GM23338 (cell line): ENCODE data around the gene COLEC12. TPM values are rescaled to one million over a fixed set of nuclear protein-coding genes. Genes with fewer than 3 reads are reported as not detected.

Experiments used
- ATAC-seq: fragments of 200-7000 bp; cut with Tn5 transposase; 3 replicates; pipeline ENCODE4 v1.9.1; 2020
- DNase-seq: peaks from one replicate; pipeline ENCODE4 v3.0.0-alpha.2; 2015; ENCODE audit warnings: low spot score
- H2AFZ ChIP-seq: fragments of 200-600 bp; sonication (generic); 2 replicates; pipeline ENCODE4 v1.8.0; 2016; ENCODE audit warnings: antibody characterized with exemption, mild to moderate bottlenecking, moderate library complexity
- H3F3A ChIP-seq: fragments of 200-600 bp; sonication (generic); replicated peaks from 2 replicates; pipeline ENCODE4 v1.8.0; 2017; ENCODE audit warnings: antibody characterized with exemption, mixed run types, low read depth
- H3K27ac ChIP-seq: fragments of 200-600 bp; sonication (generic); 2 replicates; pipeline ENCODE4 v1.6.1; 2016; ENCODE audit warnings: low read depth
- H3K27me3 ChIP-seq: fragments of 200-600 bp; sonication (generic); 2 replicates; pipeline ENCODE4 v1.8.0; 2016; ENCODE audit warnings: mild to moderate bottlenecking, mixed run types, moderate library complexity; ENCODE audit not compliant: insufficient read depth
- H3K36me3 ChIP-seq: fragments of 200-600 bp; sonication (generic); 2 replicates; pipeline ENCODE4 v1.8.0; 2016; ENCODE audit warnings: mild to moderate bottlenecking; ENCODE audit not compliant: insufficient read depth
- H3K4me1 ChIP-seq: fragments of 200-600 bp; sonication (generic); 2 replicates; pipeline ENCODE4 v1.8.0; 2016; ENCODE audit warnings: mild to moderate bottlenecking, moderate library complexity; ENCODE audit not compliant: insufficient read depth
- H3K4me2 ChIP-seq: fragments of 200-600 bp; sonication (generic); 2 replicates; pipeline ENCODE4 v1.7.1; 2017; ENCODE audit warnings: mixed run types
- H3K4me3 ChIP-seq: fragments of 200-600 bp; sonication (generic); 2 replicates; pipeline ENCODE4 v1.6.1; 2016; ENCODE audit warnings: mixed run types
- H3K79me2 ChIP-seq: fragments of 200-600 bp; sonication (generic); replicated peaks from 2 replicates; pipeline ENCODE4 v1.8.0; 2017; ENCODE audit warnings: mild to moderate bottlenecking; ENCODE audit not compliant: insufficient read depth
- H3K9me2 ChIP-seq: fragments of 200-600 bp; sonication (generic); 2 replicates; pipeline ENCODE4 v1.8.0; 2017; ENCODE audit not compliant: insufficient read depth
- H4K20me1 ChIP-seq: fragments of 200-600 bp; sonication (generic); replicated peaks from 2 replicates; pipeline ENCODE4 v1.8.0; 2017; ENCODE audit warnings: mild to moderate bottlenecking; ENCODE audit not compliant: insufficient read depth
- H3K27ac Mint-ChIP-seq: 2 replicates; pipeline ENCODE4 v1.8.0; 2020; ENCODE audit warnings: inconsistent platforms, mild to moderate bottlenecking, moderate library complexity, mixed read lengths
- H3K27me3 Mint-ChIP-seq: 3 replicates; pipeline ENCODE4 v1.8.0; 2022; ENCODE audit warnings: low read depth, mild to moderate bottlenecking, moderate library complexity, mixed read lengths, inconsistent platforms; ENCODE audit not compliant: insufficient read depth, poor library complexity
- H3K36me3 Mint-ChIP-seq: 3 replicates; pipeline ENCODE4 v1.8.0; 2021; ENCODE audit warnings: low read depth, mild to moderate bottlenecking, inconsistent platforms, moderate library complexity, mixed read lengths
- H3K4me1 Mint-ChIP-seq: 3 replicates; pipeline ENCODE4 v1.8.0; 2020; ENCODE audit warnings: mild to moderate bottlenecking, inconsistent platforms, mixed read lengths
- H3K4me3 Mint-ChIP-seq: 3 replicates; pipeline ENCODE4 v1.8.0; 2021; ENCODE audit warnings: moderate library complexity, mild to moderate bottlenecking, inconsistent platforms, mixed read lengths
- H3K9me3 Mint-ChIP-seq: 3 replicates; pipeline ENCODE4 v1.8.0; 2020; ENCODE audit warnings: moderate library complexity, mild to moderate bottlenecking, inconsistent platforms, mixed read lengths
- CREB1 ChIP-seq: fragments of 250-450 bp; sonication (Bioruptor Pico); IDR thresholded peaks from 2 replicates; pipeline ENCODE4 v1.5.0; 2020; ENCODE audit warnings: low read depth, mild to moderate bottlenecking, moderate library complexity
- CTCF ChIP-seq, 2 experiments: fragments of 200-600 bp in 1 of 2; sonication (generic) in 1 of 2; conservative IDR thresholded peaks; 2 replicates each; pipeline versions ENCODE4 v1.5.1 to v1.6.1; 2016 to 2017; ENCODE audit warnings: antibody characterized with exemption in 2 of 2, low read depth in 2 of 2, mild to moderate bottlenecking in 2 of 2, moderate library complexity in 1 of 2
- EZH2phosphoT487 ChIP-seq: fragments of 200-600 bp; sonication (generic); IDR thresholded peaks from one replicate; pipeline ENCODE4 v1.8.1; 2018; ENCODE audit warnings: antibody characterized with exemption; ENCODE audit not compliant: unreplicated experiment
- POLR2AphosphoS5 ChIP-seq: IDR thresholded peaks from 2 replicates; pipeline ENCODE4 v1.6.1; 2016; ENCODE audit warnings: antibody characterized with exemption, low read depth
- STAT1 ChIP-seq: IDR thresholded peaks from one replicate; pipeline ENCODE4 v1.6.1; 2016; ENCODE audit warnings: antibody characterized with exemption; ENCODE audit not compliant: unreplicated experiment
- ZNF114 ChIP-seq: fragments of 250-450 bp; sonication (Bioruptor Pico); IDR thresholded peaks from 2 replicates; pipeline ENCODE4 v1.5.0; 2020; ENCODE audit warnings: mild to moderate bottlenecking, moderate library complexity
- ZNF331 ChIP-seq: fragments of 250-450 bp; sonication (Bioruptor Pico); IDR thresholded peaks from 2 replicates; pipeline ENCODE4 v1.5.0; 2020; ENCODE audit warnings: low read depth, mild to moderate bottlenecking, moderate library complexity
- polyA plus RNA-seq: library from polyadenylated mRNA; unstranded; fragments of >200 nt; fragmentation: Nextera tagmentation; extraction: Ambion mirVana; gene quantifications from 2 replicates; pipeline ENCODE4 v1.2.1, GENCODE V29; 2016
- total RNA-seq: library from RNA; depleted of rRNA; stranded (reverse); fragments of >200 nt; shearing (Covaris generic); gene quantifications from 2 replicates; pipeline ENCODE4 v1.2.3, GENCODE V29; 2014
- TF ChIP-seq, protein P1 (sequence below): IDR thresholded peaks from 2 replicates; pipeline ENCODE4 v1.6.1; 2016; ENCODE audit warnings: antibody characterized with exemption
- TF ChIP-seq, protein P2 (sequence below): IDR thresholded peaks from one replicate; pipeline ENCODE4 v1.6.1; 2018; ENCODE audit warnings: antibody characterized with exemption; ENCODE audit not compliant: unreplicated experiment
- TF ChIP-seq, protein P3 (sequence below): fragments of 250-450 bp; sonication (Bioruptor Pico); IDR thresholded peaks from 2 replicates; pipeline ENCODE4 v1.5.0; 2020; ENCODE audit warnings: mild to moderate bottlenecking, moderate library complexity

Gene COLEC12
- total and polyA plus RNA-seq, 2 experiments from 2014 or later: 1.1 to 3.2 TPM

DNA sequence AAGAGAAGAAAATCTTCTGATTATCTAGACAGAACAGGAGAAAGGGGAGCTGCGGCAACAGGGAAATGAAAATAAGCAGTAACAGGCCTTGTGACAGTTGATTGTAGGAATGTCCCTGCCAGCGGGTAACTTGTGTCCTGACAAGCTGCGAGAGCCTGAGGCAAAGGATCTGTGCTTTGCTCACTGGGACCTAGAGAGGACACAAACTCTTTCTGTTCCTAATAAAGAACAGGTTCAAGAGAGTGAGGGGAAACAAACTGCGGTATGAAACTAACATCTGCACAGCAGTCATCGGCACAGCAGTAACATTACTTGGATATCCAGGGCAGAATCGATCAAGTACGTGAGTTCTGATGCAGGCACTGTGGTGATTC is 128.9 kb downstream of the COLEC12 start (continued):
- TF ChIP-seq, protein P1, sequence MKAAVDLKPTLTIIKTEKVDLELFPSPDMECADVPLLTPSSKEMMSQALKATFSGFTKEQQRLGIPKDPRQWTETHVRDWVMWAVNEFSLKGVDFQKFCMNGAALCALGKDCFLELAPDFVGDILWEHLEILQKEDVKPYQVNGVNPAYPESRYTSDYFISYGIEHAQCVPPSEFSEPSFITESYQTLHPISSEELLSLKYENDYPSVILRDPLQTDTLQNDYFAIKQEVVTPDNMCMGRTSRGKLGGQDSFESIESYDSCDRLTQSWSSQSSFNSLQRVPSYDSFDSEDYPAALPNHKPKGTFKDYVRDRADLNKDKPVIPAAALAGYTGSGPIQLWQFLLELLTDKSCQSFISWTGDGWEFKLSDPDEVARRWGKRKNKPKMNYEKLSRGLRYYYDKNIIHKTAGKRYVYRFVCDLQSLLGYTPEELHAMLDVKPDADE: no peak
- TF ChIP-seq ZNF114: no peak
- TF ChIP-seq STAT1: no peak
- TF ChIP-seq, protein P2, sequence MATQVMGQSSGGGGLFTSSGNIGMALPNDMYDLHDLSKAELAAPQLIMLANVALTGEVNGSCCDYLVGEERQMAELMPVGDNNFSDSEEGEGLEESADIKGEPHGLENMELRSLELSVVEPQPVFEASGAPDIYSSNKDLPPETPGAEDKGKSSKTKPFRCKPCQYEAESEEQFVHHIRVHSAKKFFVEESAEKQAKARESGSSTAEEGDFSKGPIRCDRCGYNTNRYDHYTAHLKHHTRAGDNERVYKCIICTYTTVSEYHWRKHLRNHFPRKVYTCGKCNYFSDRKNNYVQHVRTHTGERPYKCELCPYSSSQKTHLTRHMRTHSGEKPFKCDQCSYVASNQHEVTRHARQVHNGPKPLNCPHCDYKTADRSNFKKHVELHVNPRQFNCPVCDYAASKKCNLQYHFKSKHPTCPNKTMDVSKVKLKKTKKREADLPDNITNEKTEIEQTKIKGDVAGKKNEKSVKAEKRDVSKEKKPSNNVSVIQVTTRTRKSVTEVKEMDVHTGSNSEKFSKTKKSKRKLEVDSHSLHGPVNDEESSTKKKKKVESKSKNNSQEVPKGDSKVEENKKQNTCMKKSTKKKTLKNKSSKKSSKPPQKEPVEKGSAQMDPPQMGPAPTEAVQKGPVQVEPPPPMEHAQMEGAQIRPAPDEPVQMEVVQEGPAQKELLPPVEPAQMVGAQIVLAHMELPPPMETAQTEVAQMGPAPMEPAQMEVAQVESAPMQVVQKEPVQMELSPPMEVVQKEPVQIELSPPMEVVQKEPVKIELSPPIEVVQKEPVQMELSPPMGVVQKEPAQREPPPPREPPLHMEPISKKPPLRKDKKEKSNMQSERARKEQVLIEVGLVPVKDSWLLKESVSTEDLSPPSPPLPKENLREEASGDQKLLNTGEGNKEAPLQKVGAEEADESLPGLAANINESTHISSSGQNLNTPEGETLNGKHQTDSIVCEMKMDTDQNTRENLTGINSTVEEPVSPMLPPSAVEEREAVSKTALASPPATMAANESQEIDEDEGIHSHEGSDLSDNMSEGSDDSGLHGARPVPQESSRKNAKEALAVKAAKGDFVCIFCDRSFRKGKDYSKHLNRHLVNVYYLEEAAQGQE: no peak
- no peak for TF ChIP-seq CREB1
- TF ChIP-seq POLR2AphosphoS5: no peak
- no peak for TF ChIP-seq EZH2phosphoT487
- TF ChIP-seq ZNF331 (CRISPR knock-in tag): no peak

- Histone ChIP-seq H4K20me1 (no peaks in the 10 kb centered on the region), H3K4me3 (no peak overlapping the region), H3K4me1 (peaks cover 10% of the 10 kb centered on the region), H2AFZ (no peak overlapping the region), H3K27me3 (no peaks in the 10 kb centered on the region), H3K36me3 (no peaks in the 10 kb centered on the region), H3K27ac (no peak overlapping the region), H3K4me2 (no peak overlapping the region), H3F3A (no peaks in the 10 kb centered on the region), H3K79me2 (no peaks in the 10 kb centered on the region), H3K9me2 (no peaks in the 10 kb centered on the region; the same call in 1 of the 2 replicates)
- Mint-ChIP-seq H3K27ac (no peak overlapping the region), H3K27me3 (peaks cover 3% of the 10 kb centered on the region), H3K4me3 (no peak overlapping the region), H3K36me3 (no peaks in the 10 kb centered on the region), H3K9me3 (peaks cover 2% of the 10 kb centered on the region; the same call in 1 of the 3 replicates), H3K4me1 (peaks cover 15% of the 10 kb centered on the region)
- DNase-seq: no peak
- no peak for ATAC-seq
- TF ChIP-seq, protein P3, sequence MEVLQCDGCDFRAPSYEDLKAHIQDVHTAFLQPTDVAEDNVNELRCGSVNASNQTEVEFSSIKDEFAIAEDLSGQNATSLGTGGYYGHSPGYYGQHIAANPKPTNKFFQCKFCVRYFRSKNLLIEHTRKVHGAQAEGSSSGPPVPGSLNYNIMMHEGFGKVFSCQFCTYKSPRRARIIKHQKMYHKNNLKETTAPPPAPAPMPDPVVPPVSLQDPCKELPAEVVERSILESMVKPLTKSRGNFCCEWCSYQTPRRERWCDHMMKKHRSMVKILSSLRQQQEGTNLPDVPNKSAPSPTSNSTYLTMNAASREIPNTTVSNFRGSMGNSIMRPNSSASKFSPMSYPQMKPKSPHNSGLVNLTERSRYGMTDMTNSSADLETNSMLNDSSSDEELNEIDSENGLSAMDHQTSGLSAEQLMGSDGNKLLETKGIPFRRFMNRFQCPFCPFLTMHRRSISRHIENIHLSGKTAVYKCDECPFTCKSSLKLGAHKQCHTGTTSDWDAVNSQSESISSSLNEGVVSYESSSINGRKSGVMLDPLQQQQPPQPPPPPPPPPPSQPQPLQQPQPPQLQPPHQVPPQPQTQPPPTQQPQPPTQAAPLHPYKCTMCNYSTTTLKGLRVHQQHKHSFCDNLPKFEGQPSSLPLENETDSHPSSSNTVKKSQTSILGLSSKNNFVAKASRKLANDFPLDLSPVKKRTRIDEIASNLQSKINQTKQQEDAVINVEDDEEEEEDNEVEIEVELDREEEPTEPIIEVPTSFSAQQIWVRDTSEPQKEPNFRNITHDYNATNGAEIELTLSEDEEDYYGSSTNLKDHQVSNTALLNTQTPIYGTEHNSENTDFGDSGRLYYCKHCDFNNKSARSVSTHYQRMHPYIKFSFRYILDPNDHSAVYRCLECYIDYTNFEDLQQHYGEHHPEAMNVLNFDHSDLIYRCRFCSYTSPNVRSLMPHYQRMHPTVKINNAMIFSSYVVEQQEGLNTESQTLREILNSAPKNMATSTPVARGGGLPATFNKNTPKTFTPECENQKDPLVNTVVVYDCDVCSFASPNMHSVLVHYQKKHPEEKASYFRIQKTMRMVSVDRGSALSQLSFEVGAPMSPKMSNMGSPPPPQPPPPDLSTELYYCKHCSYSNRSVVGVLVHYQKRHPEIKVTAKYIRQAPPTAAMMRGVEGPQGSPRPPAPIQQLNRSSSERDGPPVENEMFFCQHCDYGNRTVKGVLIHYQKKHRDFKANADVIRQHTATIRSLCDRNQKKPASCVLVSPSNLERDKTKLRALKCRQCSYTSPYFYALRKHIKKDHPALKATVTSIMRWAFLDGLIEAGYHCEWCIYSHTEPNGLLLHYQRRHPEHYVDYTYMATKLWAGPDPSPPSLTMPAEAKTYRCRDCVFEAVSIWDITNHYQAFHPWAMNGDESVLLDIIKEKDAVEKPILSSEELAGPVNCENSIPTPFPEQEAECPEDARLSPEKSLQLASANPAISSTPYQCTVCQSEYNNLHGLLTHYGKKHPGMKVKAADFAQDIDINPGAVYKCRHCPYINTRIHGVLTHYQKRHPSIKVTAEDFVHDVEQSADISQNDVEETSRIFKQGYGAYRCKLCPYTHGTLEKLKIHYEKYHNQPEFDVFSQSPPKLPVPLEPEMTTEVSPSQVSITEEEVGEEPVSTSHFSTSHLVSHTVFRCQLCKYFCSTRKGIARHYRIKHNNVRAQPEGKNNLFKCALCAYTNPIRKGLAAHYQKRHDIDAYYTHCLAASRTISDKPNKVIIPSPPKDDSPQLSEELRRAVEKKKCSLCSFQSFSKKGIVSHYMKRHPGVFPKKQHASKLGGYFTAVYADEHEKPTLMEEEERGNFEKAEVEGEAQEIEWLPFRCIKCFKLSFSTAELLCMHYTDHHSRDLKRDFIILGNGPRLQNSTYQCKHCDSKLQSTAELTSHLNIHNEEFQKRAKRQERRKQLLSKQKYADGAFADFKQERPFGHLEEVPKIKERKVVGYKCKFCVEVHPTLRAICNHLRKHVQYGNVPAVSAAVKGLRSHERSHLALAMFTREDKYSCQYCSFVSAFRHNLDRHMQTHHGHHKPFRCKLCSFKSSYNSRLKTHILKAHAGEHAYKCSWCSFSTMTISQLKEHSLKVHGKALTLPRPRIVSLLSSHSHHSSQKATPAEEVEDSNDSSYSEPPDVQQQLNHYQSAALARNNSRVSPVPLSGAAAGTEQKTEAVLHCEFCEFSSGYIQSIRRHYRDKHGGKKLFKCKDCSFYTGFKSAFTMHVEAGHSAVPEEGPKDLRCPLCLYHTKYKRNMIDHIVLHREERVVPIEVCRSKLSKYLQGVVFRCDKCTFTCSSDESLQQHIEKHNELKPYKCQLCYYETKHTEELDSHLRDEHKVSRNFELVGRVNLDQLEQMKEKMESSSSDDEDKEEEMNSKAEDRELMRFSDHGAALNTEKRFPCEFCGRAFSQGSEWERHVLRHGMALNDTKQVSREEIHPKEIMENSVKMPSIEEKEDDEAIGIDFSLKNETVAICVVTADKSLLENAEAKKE (CRISPR knock-in tag): no peak
- no peak for TF ChIP-seq CTCF (conservative IDR thresholded peaks at IDR 0.05; ENCODE audit: low read depth in 2 of 2)
These were observed 129.5 kb downstream of the COLEC12 start for GRCh38 chr18:370751-371608.
